ENCODE data around the gene HINT1. TPM values are rescaled to one million over a fixed set of nuclear protein-coding genes. Genes with fewer than 3 reads are reported as not detected.

HINT1 gene
- 280 and 282 TPM in 2 replicates for total RNA-seq

DNA sequence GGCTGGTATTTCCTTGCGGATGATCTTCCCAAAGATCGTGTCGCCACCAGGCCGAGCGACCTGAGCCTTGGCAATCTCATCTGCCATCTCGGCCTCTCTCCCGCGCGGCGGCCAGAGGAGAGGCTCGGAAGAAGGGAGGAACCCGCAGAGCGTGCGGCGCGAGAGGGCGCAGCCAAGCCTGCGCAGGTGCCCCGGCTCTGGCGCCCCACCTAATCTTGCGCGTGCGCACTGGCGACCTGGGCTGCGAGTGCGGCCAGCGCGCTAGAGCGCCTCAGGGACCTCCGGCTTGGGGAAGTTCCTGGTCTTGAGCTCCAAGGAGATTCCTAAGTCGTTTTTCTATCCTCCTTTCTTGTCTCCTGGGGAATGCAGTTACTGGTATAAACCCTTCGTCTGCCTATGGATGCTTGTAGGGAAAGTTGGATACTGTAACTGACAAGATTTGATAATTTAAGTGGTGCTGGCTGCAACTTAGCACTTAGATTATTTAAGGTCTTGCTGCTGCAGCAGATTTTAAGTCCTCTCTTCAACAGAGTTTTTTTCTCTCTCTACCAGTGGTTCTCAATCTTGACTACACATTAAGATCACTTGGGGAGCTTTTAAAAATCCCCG is at the start of gene HINT1:
TSS of gene HINT1 (minus strand) at position 138 of the 609 bp plus-strand sequence. CDS start at position 87, 51 bp downstream.
- intact Hi-C loops (cut with micrococcal nuclease) = loop anchor here (1.0 to 2.0 kb wide), 3 partner anchors 98 to 252 kb away; no protein-coding TSS in a partner anchor
- Mint-ChIP-seq H3K4me3 (peak within 1 kb of the TSS; percentile 99), H3K4me1 (peaks cover 45% of the 10 kb centered on the region), H3K27me3 (no peaks in the 10 kb centered on the region), H3K27ac (peak within 1 kb of the TSS; percentile 100), H3K9me3 (no peaks in the 10 kb centered on the region), H3K36me3 (ENCODE audit: low read depth) (peaks cover 36% of the 10 kb centered on the region)
- peak; percentile 98 for DNase-seq

DNA sequence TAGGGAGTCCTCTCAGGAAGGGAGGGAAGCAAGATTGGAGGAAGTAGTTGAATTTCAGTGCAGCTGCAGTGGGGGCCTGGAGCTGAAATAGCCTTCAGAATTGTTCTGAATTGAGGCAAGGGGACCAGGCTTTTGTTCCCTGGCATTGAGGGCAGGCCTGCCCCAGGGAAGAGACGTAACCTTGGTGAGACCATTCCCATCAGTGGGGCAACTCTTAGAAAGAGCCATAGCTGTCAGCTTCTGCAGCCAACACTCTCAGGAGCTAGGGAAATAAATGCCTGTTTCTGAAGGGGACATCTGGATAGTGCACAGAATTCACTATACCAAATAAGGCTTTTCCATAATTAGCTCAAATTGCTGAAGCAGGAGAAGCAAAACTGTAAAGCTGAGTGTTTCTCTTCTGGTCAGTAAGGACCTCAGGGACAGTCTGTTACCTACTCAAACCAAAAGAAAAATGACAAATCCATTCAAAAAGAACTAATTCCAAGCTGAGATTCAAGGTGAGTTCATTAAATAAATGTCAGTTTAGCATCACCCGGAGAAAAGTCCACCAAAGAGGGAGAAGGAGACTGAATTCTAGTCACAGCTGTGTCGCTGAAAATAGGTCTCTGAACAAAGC is 49.7 kb upstream of the HINT1 start:
- DNase-seq = peak; percentile 49
- peaks cover 10% of the 10 kb centered on the region for H3K36me3 Mint-ChIP-seq (ENCODE audit: low read depth)
- H3K4me3 Mint-ChIP-seq = no peak overlapping the region
- intact Hi-C loops (cut with micrococcal nuclease) = no loop called here
- no peaks in the 10 kb centered on the region for H3K27me3 Mint-ChIP-seq
- no peak overlapping the region for H3K27ac Mint-ChIP-seq
- H3K4me1 Mint-ChIP-seq = peaks cover 38% of the 10 kb centered on the region
- H3K9me3 Mint-ChIP-seq = no peaks in the 10 kb centered on the region

DNA sequence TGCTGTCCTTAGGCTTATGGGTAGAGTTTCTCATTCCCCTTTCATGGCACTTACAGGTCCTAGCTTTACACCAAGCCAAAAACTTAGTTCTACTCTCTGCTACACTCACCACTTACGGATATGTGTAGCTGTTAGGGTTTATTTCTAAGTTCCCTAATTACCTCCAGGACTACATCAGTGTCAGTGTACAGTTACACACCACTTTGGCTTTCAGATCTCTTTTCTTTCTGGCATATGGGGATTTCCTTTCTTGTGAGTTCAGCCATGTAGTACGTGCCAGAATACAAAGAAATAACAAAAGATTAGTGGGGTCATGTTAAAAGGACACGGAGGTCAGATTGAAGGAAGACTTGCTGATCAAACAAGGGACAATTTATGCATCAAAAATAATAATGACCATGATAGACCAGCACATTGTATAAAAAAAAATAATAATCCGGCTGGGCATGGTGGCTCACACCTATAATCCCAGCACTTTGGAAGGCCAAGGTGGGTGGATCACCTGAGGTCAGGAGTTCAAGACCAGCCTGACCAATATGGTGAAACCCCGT is 47.5 kb upstream of the HINT1 start:
- peak; percentile 53 for DNase-seq
- intact Hi-C loops (cut with micrococcal nuclease) = no loop called here
- H3K4me3 Mint-ChIP-seq = peak overlapping the region; percentile 60
- H3K36me3 Mint-ChIP-seq (ENCODE audit: low read depth) = peaks cover 10% of the 10 kb centered on the region
- H3K4me1 Mint-ChIP-seq = peaks cover 46% of the 10 kb centered on the region
- peak overlapping the region; percentile 70 for H3K27ac Mint-ChIP-seq
- no peaks in the 10 kb centered on the region for H3K9me3 Mint-ChIP-seq
- no peaks in the 10 kb centered on the region for H3K27me3 Mint-ChIP-seq

DNA sequence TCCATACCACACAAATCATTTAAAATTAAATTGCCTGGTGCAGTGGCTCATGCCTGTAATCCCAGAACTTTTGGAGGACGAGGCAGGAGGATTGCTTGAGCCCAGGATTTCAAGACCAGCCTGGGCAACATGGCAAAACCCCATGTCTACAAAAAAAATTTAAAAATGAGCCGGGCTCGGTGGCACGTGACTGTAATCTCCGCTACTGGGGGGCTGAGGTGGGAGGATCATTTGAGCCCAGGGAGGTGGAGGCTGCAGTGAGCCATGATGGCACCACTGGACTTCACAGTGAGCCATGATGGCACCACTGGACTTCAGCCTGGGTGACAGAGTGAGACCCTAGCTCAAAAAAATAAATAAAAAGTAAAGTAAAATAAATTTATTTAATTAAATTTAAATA is 46.6 kb upstream of the HINT1 start:
- intact Hi-C loops (cut with micrococcal nuclease) = loop anchor here (2.0 kb wide), 1 partner anchor 13 kb away; no protein-coding TSS in a partner anchor
- Mint-ChIP-seq H3K36me3 (ENCODE audit: low read depth) (peaks cover 10% of the 10 kb centered on the region), H3K9me3 (no peaks in the 10 kb centered on the region), H3K4me3 (no peak overlapping the region), H3K27ac (peak overlapping the region; percentile 55), H3K4me1 (peaks cover 52% of the 10 kb centered on the region), H3K27me3 (no peaks in the 10 kb centered on the region)
- DNase-seq = peak; percentile 47

DNA sequence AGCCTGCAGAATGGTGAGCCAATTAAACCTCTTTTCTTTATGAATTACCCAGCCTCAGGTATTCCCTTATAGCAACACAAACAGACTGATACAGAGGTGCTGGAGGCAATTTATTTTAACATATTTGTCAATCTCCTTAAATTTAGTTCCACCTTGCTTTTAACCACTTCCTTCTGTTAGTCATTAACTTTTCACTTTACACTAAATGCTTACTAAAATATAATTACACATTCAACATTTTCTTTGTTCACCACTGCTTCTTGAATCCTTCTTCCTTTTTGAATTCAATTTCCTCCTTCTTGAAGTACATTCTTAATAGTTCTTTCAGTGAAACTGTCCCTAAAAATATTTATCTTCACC is 45.1 kb upstream of the HINT1 start:
- H3K36me3 Mint-ChIP-seq (ENCODE audit: low read depth) = peaks cover 10% of the 10 kb centered on the region
- peak overlapping the region; percentile 94 for H3K27ac Mint-ChIP-seq
- H3K4me1 Mint-ChIP-seq = peaks cover 52% of the 10 kb centered on the region
- DNase-seq = no peak
- intact Hi-C loops (cut with micrococcal nuclease) = loop anchor here (1.0 to 2.0 kb wide), 2 partner anchors 15 to 42 kb away; no protein-coding TSS in a partner anchor
- no peaks in the 10 kb centered on the region for H3K9me3 Mint-ChIP-seq
- no peaks in the 10 kb centered on the region for H3K27me3 Mint-ChIP-seq
- peak overlapping the region; percentile 82 for H3K4me3 Mint-ChIP-seq

DNA sequence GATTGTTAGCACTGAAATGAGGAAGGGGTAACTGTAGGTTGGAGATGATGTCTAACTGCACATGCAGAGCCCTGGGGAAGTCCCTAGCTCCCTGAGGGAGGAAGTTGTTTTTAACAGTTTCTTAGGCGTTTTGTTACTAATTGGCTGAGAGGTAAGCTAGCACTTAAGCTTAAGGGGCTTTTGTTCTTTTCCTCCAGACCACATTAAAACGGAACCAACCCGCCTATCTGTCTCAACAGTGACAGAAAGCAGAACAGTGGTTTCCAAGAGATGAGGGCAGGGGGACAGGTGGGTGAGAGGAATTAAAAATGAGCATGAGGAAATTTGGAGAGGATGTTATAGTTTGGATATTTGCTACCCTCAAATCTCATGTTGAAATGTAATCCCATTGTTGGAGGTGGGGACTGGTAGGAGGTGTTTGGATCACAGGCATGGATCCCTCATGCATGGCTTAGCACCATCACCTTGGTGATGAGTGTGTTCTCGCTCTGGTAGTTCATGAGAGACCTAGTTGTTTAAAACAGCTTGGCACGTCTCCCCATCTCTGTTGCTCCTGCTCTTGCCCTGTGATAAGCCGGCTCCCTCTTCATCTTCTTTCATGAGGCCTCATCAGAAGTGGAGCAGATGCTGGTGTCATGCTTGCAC is 44.6 kb upstream of the HINT1 start:
- Mint-ChIP-seq H3K4me3 (peak overlapping the region; percentile 82), H3K4me1 (peaks cover 47% of the 10 kb centered on the region), H3K36me3 (ENCODE audit: low read depth) (peaks cover 11% of the 10 kb centered on the region), H3K27ac (peak overlapping the region; percentile 94), H3K9me3 (no peaks in the 10 kb centered on the region), H3K27me3 (no peaks in the 10 kb centered on the region)
- intact Hi-C loops (cut with micrococcal nuclease) = loop anchor here (1.0 to 2.0 kb wide), 4 partner anchors 15 to 43 kb away; partner anchors contain the start of gene LYRM7
- DNase-seq = peak; percentile 87

DNA sequence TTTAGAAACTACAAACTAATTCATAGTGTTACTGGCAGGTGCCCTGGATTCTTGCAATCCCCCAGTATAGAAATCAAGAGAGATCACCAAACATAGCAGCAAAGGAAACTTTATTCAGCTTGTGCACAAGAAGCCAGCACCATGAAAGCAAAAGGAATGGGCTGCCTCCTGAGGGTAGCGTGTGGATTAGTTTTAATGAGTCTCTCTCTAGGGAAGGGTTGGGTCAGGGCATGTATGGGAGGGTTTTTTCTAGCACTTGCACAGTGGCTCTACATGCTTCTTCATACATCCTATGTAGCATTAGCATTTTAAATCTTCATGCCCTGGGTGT is 44.1 kb upstream of the HINT1 start:
- intact Hi-C loops (cut with micrococcal nuclease) = loop anchor here (2.0 kb wide), 2 partner anchors 34 to 38 kb away; partner anchors contain the start of gene LYRM7
- Mint-ChIP-seq H3K9me3 (no peaks in the 10 kb centered on the region), H3K27ac (peak overlapping the region; percentile 94), H3K4me1 (peaks cover 43% of the 10 kb centered on the region), H3K36me3 (ENCODE audit: low read depth) (peaks cover 11% of the 10 kb centered on the region), H3K27me3 (no peaks in the 10 kb centered on the region), H3K4me3 (peak overlapping the region; percentile 82)
- no peak for DNase-seq

DNA sequence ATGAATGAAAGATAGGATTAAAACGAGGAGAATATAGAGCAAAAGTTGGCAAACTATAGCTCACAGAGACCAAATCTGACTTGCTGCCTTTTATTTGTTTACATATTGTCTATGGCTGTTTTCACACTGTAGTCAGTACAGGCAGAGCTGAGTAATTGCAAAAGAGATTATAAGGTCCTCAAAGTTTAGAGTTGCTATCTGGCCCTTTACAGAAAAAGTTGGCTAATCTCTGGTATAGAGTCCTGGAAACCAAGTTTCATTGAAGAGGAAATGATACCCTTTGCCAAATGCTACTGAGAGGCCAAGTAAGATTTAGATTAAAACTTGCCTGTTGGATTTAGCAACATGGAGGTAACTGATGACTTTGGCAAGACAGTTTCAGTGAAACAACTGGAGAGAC is 41.7 kb upstream of the HINT1 start:
- DNase-seq = peak; percentile 34
- intact Hi-C loops (cut with micrococcal nuclease) = no loop called here
- peaks cover 33% of the 10 kb centered on the region for H3K4me1 Mint-ChIP-seq
- H3K27ac Mint-ChIP-seq = no peak overlapping the region
- no peaks in the 10 kb centered on the region for H3K27me3 Mint-ChIP-seq
- H3K9me3 Mint-ChIP-seq = no peaks in the 10 kb centered on the region
- no peak overlapping the region for H3K4me3 Mint-ChIP-seq
- H3K36me3 Mint-ChIP-seq (ENCODE audit: low read depth) = peaks cover 3% of the 10 kb centered on the region

DNA sequence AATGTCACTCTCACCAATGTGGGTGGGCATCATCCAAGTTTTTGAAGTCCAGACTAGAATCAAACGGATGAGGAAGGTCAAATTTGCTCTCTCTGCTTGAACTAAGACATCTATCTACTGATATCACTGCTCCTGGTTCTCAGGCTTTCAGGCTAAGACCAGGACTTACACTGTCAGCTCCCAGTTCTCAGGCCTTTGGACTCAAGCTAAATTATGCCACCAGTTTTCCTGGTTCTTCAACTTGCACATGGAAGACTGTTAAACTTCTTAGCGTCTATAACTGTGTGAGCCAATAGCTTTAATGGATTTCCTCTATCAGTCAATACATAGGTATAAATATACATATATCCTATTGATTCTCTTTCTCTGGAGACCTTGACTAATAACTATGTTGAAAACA is 41.0 kb upstream of the HINT1 start:
- H3K9me3 Mint-ChIP-seq = no peaks in the 10 kb centered on the region
- no peak for DNase-seq
- H3K36me3 Mint-ChIP-seq (ENCODE audit: low read depth) = peaks cover 3% of the 10 kb centered on the region
- no peaks in the 10 kb centered on the region for H3K27me3 Mint-ChIP-seq
- H3K4me1 Mint-ChIP-seq = peaks cover 33% of the 10 kb centered on the region
- no peak overlapping the region for H3K27ac Mint-ChIP-seq
- intact Hi-C loops (cut with micrococcal nuclease) = no loop called here
- no peak overlapping the region for H3K4me3 Mint-ChIP-seq

DNA sequence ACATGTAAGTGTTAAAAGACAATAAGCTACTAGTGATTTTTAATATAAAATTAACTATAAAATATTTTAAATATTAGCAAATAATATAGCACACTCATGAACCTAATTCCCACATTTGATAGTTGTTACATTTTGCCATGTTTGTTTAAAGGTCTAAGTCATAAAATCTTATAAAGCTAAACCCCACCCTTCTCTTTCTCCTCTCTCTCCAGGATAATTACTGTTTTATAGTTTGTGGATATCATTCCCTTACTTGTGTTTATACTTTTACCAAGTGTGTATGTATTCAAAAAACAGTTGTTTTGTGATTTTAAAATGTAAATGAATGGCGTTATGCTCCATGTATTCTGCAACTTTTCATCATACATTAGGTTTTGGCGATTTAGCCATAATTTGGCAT is 39.9 kb upstream of the HINT1 start:
- Mint-ChIP-seq H3K4me3 (no peak overlapping the region), H3K36me3 (ENCODE audit: low read depth) (peaks cover 6% of the 10 kb centered on the region), H3K4me1 (peaks cover 22% of the 10 kb centered on the region), H3K27ac (no peak overlapping the region), H3K27me3 (no peaks in the 10 kb centered on the region), H3K9me3 (no peaks in the 10 kb centered on the region)
- intact Hi-C loops (cut with micrococcal nuclease) = no loop called here
- DNase-seq = no peak

DNA sequence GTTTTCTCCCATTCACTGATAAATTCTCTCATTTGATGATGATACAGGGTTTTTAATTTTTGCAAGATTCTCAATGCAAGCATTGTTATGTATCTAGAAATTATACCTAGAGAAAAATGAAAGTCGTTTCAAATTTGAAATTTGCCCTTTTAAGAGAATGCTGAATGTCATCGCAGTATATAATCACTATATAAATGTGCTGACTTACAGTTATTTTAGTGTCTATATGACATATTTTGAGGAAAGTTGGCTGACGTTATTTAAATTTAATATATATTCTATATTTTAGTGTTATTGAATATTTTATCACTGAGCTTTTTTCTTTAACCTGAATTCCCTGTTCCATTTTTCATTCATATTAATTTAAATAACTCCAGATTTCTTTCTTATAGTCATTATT is 35.5 kb upstream of the HINT1 start:
- no peak overlapping the region for H3K4me3 Mint-ChIP-seq
- H3K27me3 Mint-ChIP-seq = no peaks in the 10 kb centered on the region
- H3K9me3 Mint-ChIP-seq = no peaks in the 10 kb centered on the region
- DNase-seq = no peak
- H3K27ac Mint-ChIP-seq = no peak overlapping the region
- intact Hi-C loops (cut with micrococcal nuclease) = no loop called here
- H3K4me1 Mint-ChIP-seq = peaks cover 3% of the 10 kb centered on the region
- H3K36me3 Mint-ChIP-seq (ENCODE audit: low read depth) = peaks cover 8% of the 10 kb centered on the region

DNA sequence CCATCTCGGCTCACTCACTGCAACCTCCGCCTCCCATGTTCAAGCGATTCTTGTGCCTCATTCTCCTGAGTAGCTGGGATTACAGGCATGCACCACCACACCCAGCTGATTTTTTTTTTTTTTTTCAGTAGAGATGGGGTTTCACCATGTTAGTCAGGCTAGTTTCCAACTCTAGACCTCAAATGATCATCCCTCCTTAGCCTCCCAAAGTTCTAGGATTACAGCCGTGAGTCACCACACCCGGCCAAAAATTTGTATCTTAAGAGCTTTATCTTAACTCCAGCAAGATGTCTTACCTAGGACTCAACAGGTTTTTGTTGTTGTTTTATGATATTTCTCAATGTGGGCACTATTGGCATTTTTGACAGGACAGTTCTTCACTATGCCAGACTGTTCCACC is 33.6 kb upstream of the HINT1 start:
- DNase-seq = peak; percentile 37
- H3K4me3 Mint-ChIP-seq = no peak overlapping the region
- peaks cover 9% of the 10 kb centered on the region for H3K36me3 Mint-ChIP-seq (ENCODE audit: low read depth)
- no peaks in the 10 kb centered on the region for H3K9me3 Mint-ChIP-seq
- no peak overlapping the region for H3K27ac Mint-ChIP-seq
- no peaks in the 10 kb centered on the region for H3K27me3 Mint-ChIP-seq
- H3K4me1 Mint-ChIP-seq = peaks cover 5% of the 10 kb centered on the region
- intact Hi-C loops (cut with micrococcal nuclease) = no loop called here

DNA sequence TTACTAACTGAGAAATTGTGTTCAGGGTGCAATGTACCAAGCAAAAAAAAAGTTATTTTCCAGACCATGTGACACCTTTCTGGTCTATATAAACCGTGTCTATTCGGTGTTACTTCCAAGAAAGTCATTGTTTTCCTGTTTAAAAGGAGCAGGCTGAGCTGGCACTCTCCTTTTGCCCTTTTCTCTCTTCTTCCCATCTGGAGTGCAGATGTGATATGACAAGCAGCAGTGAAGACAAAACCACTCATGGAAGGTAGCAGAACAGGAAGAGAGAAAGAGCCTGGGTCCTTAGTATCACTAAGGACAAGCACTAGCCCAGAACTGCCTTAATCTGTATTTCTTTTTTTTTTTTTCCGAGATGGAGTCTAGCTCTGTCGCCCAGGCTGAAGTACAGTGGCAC is 31.3 kb upstream of the HINT1 start:
- Mint-ChIP-seq H3K36me3 (ENCODE audit: low read depth) (peaks cover 14% of the 10 kb centered on the region), H3K27ac (no peak overlapping the region), H3K4me3 (no peak overlapping the region), H3K9me3 (no peaks in the 10 kb centered on the region), H3K4me1 (peaks cover 5% of the 10 kb centered on the region), H3K27me3 (no peaks in the 10 kb centered on the region)
- intact Hi-C loops (cut with micrococcal nuclease) = no loop called here
- DNase-seq = no peak

DNA sequence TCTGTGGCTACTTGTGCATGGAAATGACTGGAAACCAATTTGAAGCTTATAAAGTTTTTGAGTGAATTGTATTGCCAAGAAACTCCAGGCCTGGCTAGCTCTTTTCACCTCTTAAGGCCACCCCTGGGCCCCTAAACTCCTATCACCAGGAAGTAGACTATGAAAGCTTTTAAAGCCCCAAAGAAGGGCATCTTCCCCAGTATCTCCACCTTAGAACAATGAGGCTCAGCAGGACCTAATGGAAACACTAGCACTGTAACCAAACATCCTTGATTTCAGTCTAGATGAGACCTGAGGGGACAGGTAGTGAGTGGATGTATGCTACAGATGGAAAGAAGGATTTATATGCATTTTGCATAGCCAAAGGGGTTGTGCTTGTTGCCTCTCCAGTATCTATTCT is 30.6 kb upstream of the HINT1 start:
- Mint-ChIP-seq H3K27me3 (no peaks in the 10 kb centered on the region), H3K4me3 (no peak overlapping the region), H3K4me1 (peaks cover 5% of the 10 kb centered on the region), H3K9me3 (no peaks in the 10 kb centered on the region), H3K27ac (no peak overlapping the region), H3K36me3 (ENCODE audit: low read depth) (peaks cover 14% of the 10 kb centered on the region)
- intact Hi-C loops (cut with micrococcal nuclease) = no loop called here
- peak; percentile 43 for DNase-seq

All from activated CD4-positive, alpha-beta T cell treated with anti-CD3 and anti-CD28 coated beads, Interleukin-2, amount 10 ng/mL, durations not matched to agents 24 days and 14 days (primary cell).